HCT116 (cell line): ENCODE results near the gene METTL15. TPM values are rescaled to one million over a fixed set of nuclear protein-coding genes. Genes with fewer than 3 reads are reported as not detected.

Source experiments
- ATAC-seq: fragments of 200-7000 bp; cut with Tn5 transposase; 2 replicates; pipeline ENCODE4 v1.9.1; 2020; ENCODE audit warnings: mild to moderate bottlenecking, moderate library complexity
- BruUV-seq: library from RNA; stranded (reverse); fragments of 400-500 nt; replicated peaks from 2 replicates; lab custom pipeline; 2021; lab: Mats Ljungman, UMichigan
- CTCF ChIA-PET: fragments of 300-600 bp; sonication (Branson Sonifier 250); formaldehyde crosslinking; loops from one replicate; lab custom pipeline; 2021; ENCODE audit warnings: antibody characterized with exemption; lab: Charles Lee
- POLR2A ChIA-PET: fragments of 300-600, 350-600 bp; sonication (Branson Sonifier 250); formaldehyde crosslinking; loops from one replicate; lab custom pipeline; 2021; ENCODE audit warnings: antibody characterized with exemption; lab: Charles Lee
- RAD21 ChIA-PET, 2 experiments: fragments of 300-600 bp; sonication (Branson Sonifier 250); formaldehyde crosslinking; loops; one replicate each; lab custom pipeline; 2023; ENCODE audit warnings: low total read pairs in 2 of 2; ENCODE audit not compliant: uncharacterized antibody in 2 of 2, unreplicated experiment in 2 of 2, low non-redundant PET in 1 of 2; lab: Charles Lee
- DNase-seq: peaks from one replicate; pipeline ENCODE4 v3.0.0-alpha.2; 2010; ENCODE audit warnings: low read depth, low spot score
- H2AFZ ChIP-seq: fragments of 200-600 bp; shearing (Covaris generic), sonication (generic); 2 replicates; pipeline ENCODE4 v1.6.1; 2017; ENCODE audit warnings: low read depth, mixed run types, mixed read lengths, antibody characterized with exemption, low read length; ENCODE audit not compliant: poor library complexity, severe bottlenecking
- H3K27ac ChIP-seq: 2 replicates; pipeline ENCODE4 v1.5.1; 2012; ENCODE audit warnings: low read depth, low read length
- H3K27me3 ChIP-seq: fragments of 200-600 bp; sonication (generic); 2 replicates; pipeline ENCODE4 v1.6.1; 2016; ENCODE audit warnings: mixed run types, low read length, mixed read lengths; ENCODE audit not compliant: insufficient read depth
- H3K36me3 ChIP-seq, 2 experiments: fragments of 200-500 bp in 1 of 2; fragments of 200-600 bp in 1 of 2; sonication (Bioruptor generic) in 1 of 2; sonication (generic) in 1 of 2; 2 replicates each; pipeline versions ENCODE4 v1.5.1 to v1.6.1; 2014 to 2016; ENCODE audit warnings: low read length in 2 of 2, inconsistent platforms in 1 of 2, mixed read lengths in 1 of 2, mixed run types in 1 of 2; ENCODE audit not compliant: insufficient read depth in 2 of 2, control insufficient read depth in 1 of 2
- H3K4me1 ChIP-seq, 2 experiments: fragments of 200-600 bp in 1 of 2; sonication (generic) in 1 of 2; 2 replicates each; pipeline versions ENCODE4 v1.5.1 to v1.6.1; 2012 to 2017; ENCODE audit warnings: low read length in 2 of 2, inconsistent platforms in 1 of 2, mild to moderate bottlenecking in 1 of 2, mixed read lengths in 1 of 2, mixed run types in 1 of 2, moderate library complexity in 1 of 2; ENCODE audit not compliant: insufficient read depth in 2 of 2, control insufficient read depth in 1 of 2
- H3K4me2 ChIP-seq: fragments of 200-600 bp; sonication (generic); 2 replicates; pipeline ENCODE4 v1.6.1; 2017; ENCODE audit warnings: mixed run types, low read length, mixed read lengths
- H3K4me3 ChIP-seq, 2 experiments: fragments of 200-600 bp in 1 of 2; sonication (generic) in 1 of 2; replicated peaks in 1 of 2; 2 replicates each; pipeline ENCODE4 v1.5.1; 2011 to 2016; ENCODE audit warnings: low read length in 2 of 2, control low read depth in 1 of 2, low read depth in 1 of 2, mild to moderate bottlenecking in 1 of 2, mixed read lengths in 1 of 2, mixed run types in 1 of 2
- H3K79me2 ChIP-seq: fragments of 200-600 bp; sonication (generic); 2 replicates; pipeline ENCODE4 v1.6.1; 2017; ENCODE audit warnings: mild to moderate bottlenecking, mixed run types, low read length, moderate library complexity, mixed read lengths; ENCODE audit not compliant: insufficient read depth
- H3K9ac ChIP-seq: fragments of 200-600 bp; sonication (generic); 2 replicates; pipeline ENCODE4 v1.6.1; 2016; ENCODE audit warnings: low read length, mixed read lengths
- H3K9me2 ChIP-seq: fragments of 200-600 bp; sonication (generic), shearing (Covaris generic); 2 replicates; pipeline ENCODE4 v1.6.1; 2017; ENCODE audit warnings: mixed run types, mild to moderate bottlenecking, moderate library complexity; ENCODE audit not compliant: insufficient read depth
- H3K9me3 ChIP-seq, 2 experiments: fragments of 200-500 bp in 1 of 2; fragments of 200-600 bp in 1 of 2; sonication (Bioruptor generic) in 1 of 2; sonication (generic) in 1 of 2; 2 replicates each; pipeline ENCODE4 v1.6.1; 2014 to 2017; ENCODE audit warnings: low read length in 2 of 2, mixed read lengths in 2 of 2, inconsistent platforms in 1 of 2, low read depth in 1 of 2, mild to moderate bottlenecking in 1 of 2, mixed run types in 1 of 2, moderate library complexity in 1 of 2; ENCODE audit not compliant: control insufficient read depth in 1 of 2, insufficient read depth in 1 of 2
- H4K20me1 ChIP-seq: fragments of 200-600 bp; sonication (generic), shearing (Covaris generic); 2 replicates; pipeline ENCODE4 v1.6.1; 2017; ENCODE audit warnings: mixed run types, mild to moderate bottlenecking, moderate library complexity; ENCODE audit not compliant: insufficient read depth
- CBX3 ChIP-seq: IDR thresholded peaks from 2 replicates; pipeline ENCODE4 v1.6.1; 2012; ENCODE audit warnings: low read depth
- CEBPB ChIP-seq: IDR thresholded peaks from 2 replicates; pipeline ENCODE4 v1.6.1; 2012; ENCODE audit warnings: low read depth
- EGR1 ChIP-seq: IDR thresholded peaks from 2 replicates; pipeline ENCODE4 v1.6.1; 2012; ENCODE audit warnings: low read depth
- ELF1 ChIP-seq: IDR thresholded peaks from 2 replicates; pipeline ENCODE4 v1.6.1; 2012; ENCODE audit warnings: low read depth, borderline replicate concordance
- EZH2 ChIP-seq: fragments of 200-600 bp; sonication (generic); IDR thresholded peaks from 2 replicates; pipeline ENCODE4 v1.6.1; 2017; ENCODE audit warnings: antibody characterized with exemption, mixed run types
- EZH2phosphoT487 ChIP-seq: fragments of 200-600 bp; IDR thresholded peaks from 2 replicates; pipeline ENCODE4 v1.6.1; 2018; ENCODE audit warnings: antibody characterized with exemption, borderline replicate concordance
- FOSL1 ChIP-seq: IDR thresholded peaks from 2 replicates; pipeline ENCODE4 v1.6.1; 2012; ENCODE audit warnings: low read depth
- JUND ChIP-seq: IDR thresholded peaks from 2 replicates; pipeline ENCODE4 v1.6.1; 2012
- SIN3A ChIP-seq: IDR thresholded peaks from 2 replicates; pipeline ENCODE4 v1.6.1; 2012; ENCODE audit warnings: low read depth
- SP1 ChIP-seq: IDR thresholded peaks from 2 replicates; pipeline ENCODE4 v1.6.1; 2012; ENCODE audit warnings: low read depth
- SRF ChIP-seq: IDR thresholded peaks from 2 replicates; pipeline ENCODE4 v1.6.1; 2012; ENCODE audit warnings: low read depth
- intact Hi-C: fragments of 100-400 bp; cut with micrococcal nuclease; formaldehyde crosslinking; loops from 2 replicates; pipeline ENCODE4 v1.10.0; 2022
- total RNA-seq: library from RNA; stranded (reverse); gene quantifications from one replicate; pipeline ENCODE4 v1.2.1, GENCODE V29; 2021; ENCODE audit not compliant: unreplicated experiment
- TF ChIP-seq, protein P1 (sequence below): IDR thresholded peaks from 2 replicates; pipeline ENCODE4 v1.6.1; 2012; ENCODE audit warnings: low read depth
- TF ChIP-seq, protein P2 (sequence below): IDR thresholded peaks from 2 replicates; pipeline ENCODE4 v1.6.1; 2012
- TF ChIP-seq, protein P3 (sequence below): IDR thresholded peaks from 2 replicates; pipeline ENCODE4 v1.6.1; 2012

The METTL15 gene
- total RNA-seq, 1 experiment from 2014 or later, result 25.3 TPM

DNA sequence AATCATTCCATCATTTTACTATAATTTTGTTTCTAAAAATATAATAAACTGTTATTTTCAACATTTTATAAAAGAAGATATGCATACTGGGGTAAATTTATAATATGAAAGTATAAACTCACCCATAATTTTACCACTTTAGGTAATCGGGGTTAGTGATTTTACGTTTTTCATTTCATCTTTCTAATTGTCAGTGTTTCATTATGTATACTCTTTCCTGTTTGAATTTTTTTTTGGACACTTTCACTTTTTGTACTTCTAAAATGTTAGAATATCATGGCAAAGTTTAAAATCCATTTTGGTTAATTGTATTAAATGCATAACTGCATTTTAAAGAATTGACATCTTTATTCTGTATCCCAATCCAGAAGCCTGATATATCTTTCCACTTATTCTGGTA lies 115.8 kb downstream of the METTL15 start (continued):
- TF ChIP-seq, protein P1, sequence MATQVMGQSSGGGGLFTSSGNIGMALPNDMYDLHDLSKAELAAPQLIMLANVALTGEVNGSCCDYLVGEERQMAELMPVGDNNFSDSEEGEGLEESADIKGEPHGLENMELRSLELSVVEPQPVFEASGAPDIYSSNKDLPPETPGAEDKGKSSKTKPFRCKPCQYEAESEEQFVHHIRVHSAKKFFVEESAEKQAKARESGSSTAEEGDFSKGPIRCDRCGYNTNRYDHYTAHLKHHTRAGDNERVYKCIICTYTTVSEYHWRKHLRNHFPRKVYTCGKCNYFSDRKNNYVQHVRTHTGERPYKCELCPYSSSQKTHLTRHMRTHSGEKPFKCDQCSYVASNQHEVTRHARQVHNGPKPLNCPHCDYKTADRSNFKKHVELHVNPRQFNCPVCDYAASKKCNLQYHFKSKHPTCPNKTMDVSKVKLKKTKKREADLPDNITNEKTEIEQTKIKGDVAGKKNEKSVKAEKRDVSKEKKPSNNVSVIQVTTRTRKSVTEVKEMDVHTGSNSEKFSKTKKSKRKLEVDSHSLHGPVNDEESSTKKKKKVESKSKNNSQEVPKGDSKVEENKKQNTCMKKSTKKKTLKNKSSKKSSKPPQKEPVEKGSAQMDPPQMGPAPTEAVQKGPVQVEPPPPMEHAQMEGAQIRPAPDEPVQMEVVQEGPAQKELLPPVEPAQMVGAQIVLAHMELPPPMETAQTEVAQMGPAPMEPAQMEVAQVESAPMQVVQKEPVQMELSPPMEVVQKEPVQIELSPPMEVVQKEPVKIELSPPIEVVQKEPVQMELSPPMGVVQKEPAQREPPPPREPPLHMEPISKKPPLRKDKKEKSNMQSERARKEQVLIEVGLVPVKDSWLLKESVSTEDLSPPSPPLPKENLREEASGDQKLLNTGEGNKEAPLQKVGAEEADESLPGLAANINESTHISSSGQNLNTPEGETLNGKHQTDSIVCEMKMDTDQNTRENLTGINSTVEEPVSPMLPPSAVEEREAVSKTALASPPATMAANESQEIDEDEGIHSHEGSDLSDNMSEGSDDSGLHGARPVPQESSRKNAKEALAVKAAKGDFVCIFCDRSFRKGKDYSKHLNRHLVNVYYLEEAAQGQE, result no peak
- TF ChIP-seq SIN3A, result no peak
- no peak for TF ChIP-seq CBX3
- no peak for TF ChIP-seq EZH2phosphoT487
- no peak for TF ChIP-seq JUND
- TF ChIP-seq, protein P2, sequence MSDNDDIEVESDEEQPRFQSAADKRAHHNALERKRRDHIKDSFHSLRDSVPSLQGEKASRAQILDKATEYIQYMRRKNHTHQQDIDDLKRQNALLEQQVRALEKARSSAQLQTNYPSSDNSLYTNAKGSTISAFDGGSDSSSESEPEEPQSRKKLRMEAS, result no peak

DNA sequence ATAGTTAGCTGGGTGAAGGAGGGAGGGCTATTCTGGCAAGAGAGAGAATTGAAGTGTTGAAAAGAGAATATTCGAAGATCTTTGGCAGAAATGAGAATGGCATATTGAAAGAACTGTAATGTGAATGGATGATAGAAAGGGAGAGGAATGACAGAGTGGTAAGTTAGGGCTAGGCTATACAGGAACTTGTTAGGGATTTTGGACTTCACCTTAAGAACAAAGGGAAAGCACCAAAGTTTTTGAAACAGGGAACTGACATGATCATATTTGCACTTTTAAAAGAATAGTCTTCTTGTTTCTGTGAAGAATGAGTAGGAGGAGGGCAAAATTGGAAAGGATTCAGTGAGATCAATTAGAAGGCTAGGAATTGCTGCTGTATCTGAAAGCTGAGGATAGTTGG lies 119.3 kb downstream of the METTL15 start:
- Histone ChIP-seq H3K4me3 (no peak overlapping the region), H3K79me2 (peaks cover 27% of the 10 kb centered on the region; the same call in 1 of the 2 replicates), H2AFZ (no peak overlapping the region), H3K4me2 (no peak overlapping the region), H4K20me1 (no peaks in the 10 kb centered on the region), H3K9me3 (no peaks in the 10 kb centered on the region), H3K9ac (no peak overlapping the region), H3K4me1 (peaks cover 5 to 10% of the 10 kb centered on the region in 2 experiments), H3K36me3 (0 out of 4 replicates have a peak, but pooled peaks cover 0 to 6% of the 10 kb centered on the region in 2 experiments), H3K27ac (no peak overlapping the region), H3K27me3 (no peaks in the 10 kb centered on the region), H3K9me2 (no peaks in the 10 kb centered on the region)
- RAD21 ChIA-PET, result no interaction called here
- DNase-seq, result no peak
- POLR2A ChIA-PET, result no interaction called here
- no TSS peak for BruUV-seq
- TF ChIP-seq EGR1 (no peak), SP1 (no peak), FOSL1 (no peak), CEBPB (no peak), EZH2phosphoT487 (no peak), JUND (no peak), EZH2 (no peak), SRF (no peak), ELF1 (no peak)
- TF ChIP-seq, protein P3, sequence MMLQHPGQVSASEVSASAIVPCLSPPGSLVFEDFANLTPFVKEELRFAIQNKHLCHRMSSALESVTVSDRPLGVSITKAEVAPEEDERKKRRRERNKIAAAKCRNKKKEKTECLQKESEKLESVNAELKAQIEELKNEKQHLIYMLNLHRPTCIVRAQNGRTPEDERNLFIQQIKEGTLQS, result no peak
- TF ChIP-seq, protein P1, result no peak
- intact Hi-C loops, result no loop called here
- CTCF ChIA-PET, result no interaction called here
- no peak for ATAC-seq
